ENCODE results near the gene RXRB. TPM values are rescaled to one million over a fixed set of nuclear protein-coding genes. Genes with fewer than 3 reads are reported as not detected.
"Not testable (repeated sequence)": the region's sequence is repeated elsewhere in the genome, so short reads cannot be mapped to it uniquely, and the experiment has no call there.

The RXRB gene
- polyA plus RNA-seq, 1 donor from 2014 or later, result 9.7 TPM

DNA sequence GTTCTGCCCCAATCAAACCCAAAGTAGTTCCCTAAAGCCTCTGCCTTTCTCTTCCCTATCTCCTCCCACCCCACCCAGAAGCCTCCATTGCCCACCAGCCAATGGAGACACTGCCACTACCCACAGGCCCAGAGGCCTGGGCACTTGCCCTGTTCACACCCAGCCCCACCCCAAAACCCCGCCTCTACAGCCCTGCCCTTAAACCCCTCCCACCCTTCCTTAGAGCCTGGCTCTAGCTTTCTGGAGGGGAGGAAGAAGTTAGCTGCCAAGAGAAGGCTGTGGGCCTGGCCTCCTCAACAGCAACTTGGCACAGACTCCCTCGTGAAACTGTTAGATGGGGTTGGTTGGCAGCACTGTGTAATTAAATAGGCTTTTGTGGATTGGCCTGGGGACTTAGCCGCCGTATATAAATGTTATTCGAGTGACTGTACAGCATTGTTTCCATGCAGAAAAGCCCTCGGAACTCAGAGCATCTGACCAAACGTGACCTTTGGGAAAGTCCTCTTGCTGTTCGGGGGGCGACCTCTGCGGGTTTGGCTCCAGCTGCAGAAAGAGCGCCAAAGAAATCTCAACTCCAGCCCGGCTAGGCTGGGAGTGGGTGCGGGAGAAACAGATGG is 39.6 kb downstream of the RXRB start:
- peak overlapping the region in 1 of 3 donors; percentile 92 for H3K27ac Mint-ChIP-seq
- H3K27me3 Mint-ChIP-seq, result peaks cover 5% of the 10 kb centered on the region
- peak overlapping the region; percentile 65 to 84 (median 80) for H3K4me3 Mint-ChIP-seq
- H3K9me3 Mint-ChIP-seq, result no peaks in the 10 kb centered on the region
- H3K36me3 Mint-ChIP-seq, result no peaks in the 10 kb centered on the region
- peaks cover 6 to 7% (median 6%) of the 10 kb centered on the region in 3 donors for H3K4me1 Mint-ChIP-seq

DNA sequence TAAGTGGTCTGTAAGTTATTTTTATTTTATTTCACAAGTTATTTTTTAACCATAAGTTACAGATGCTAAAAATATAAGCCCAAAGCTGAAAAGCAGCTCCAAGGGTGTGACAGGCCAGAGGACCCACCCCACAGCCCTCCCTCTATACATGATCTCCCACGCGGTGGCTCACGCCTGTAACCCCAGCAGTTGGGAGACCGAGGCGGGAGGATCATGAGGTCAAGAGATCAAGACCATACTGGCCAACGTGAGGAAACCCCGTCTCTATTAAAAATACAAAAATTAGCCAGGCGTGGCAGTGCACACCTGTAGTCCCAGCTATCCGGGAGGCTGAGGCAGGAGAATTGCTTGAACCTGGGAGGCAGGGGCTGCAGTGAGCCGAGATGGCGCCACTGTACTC is 40.4 kb downstream of the RXRB start:
- Mint-ChIP-seq H3K27me3 (peaks cover 2% of the 10 kb centered on the region), H3K9me3 (no peaks in the 10 kb centered on the region), H3K4me3 (peak overlapping the region in 1 of 4 donors; percentile 81), H3K27ac (no peak overlapping the region), H3K36me3 (no peaks in the 10 kb centered on the region), H3K4me1 (peaks cover 6 to 7% (median 6%) of the 10 kb centered on the region in 3 donors)

DNA sequence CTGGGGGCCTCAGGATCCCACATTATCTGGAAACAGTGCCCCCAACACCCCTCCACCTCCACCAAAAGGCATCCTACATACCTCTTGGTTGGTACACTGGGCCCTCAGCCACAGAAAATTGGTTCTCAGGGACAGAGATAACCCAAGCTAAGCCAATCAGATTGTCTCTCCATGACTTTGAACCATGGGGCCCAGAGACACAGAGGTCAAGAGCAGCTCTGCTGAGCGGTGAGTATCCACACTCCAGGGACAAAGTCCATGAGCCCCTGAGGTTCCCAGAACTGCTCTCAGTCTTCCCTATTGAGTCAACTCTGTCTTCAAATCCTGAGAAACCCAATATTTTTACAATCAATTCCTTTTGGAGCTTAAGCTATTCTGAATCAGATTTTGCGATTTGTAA is 43.5 kb downstream of the RXRB start:
- peak overlapping the region in 1 of 3 donors; percentile 57 for H3K27ac Mint-ChIP-seq
- H3K4me3 Mint-ChIP-seq, result no peak overlapping the region
- peaks cover 7% of the 10 kb centered on the region for H3K27me3 Mint-ChIP-seq
- peaks cover 4 to 7% (median 6%) of the 10 kb centered on the region in 3 donors for H3K4me1 Mint-ChIP-seq
- no peaks in the 10 kb centered on the region for H3K36me3 Mint-ChIP-seq
- peaks cover 0 to 6% (median 4%) of the 10 kb centered on the region in 3 donors for H3K9me3 Mint-ChIP-seq

DNA sequence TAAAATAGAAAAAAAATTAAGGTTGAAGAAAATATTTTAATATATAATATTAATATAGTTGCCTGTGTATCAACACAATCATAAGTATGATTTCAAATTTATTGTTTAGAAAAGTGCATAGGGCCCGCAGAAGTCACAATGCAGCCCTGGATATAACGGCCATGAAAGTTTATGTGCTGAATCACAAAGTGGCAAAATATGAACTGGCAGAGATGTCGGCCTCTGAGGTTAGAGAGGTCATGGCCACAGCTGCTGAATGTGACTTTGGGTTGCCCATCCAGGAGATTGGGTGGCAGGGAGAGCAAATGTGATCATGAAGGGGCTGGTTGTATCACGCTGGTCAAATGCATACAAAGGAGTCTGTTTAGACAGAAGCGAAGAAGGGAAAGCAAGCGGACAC is 43.9 kb downstream of the RXRB start:
- H3K27ac Mint-ChIP-seq, result peak overlapping the region in 1 of 3 donors; percentile 57
- no peaks in the 10 kb centered on the region for H3K36me3 Mint-ChIP-seq
- peaks cover 4 to 7% (median 6%) of the 10 kb centered on the region in 3 donors for H3K4me1 Mint-ChIP-seq
- H3K4me3 Mint-ChIP-seq, result no peak overlapping the region
- peaks cover 7% of the 10 kb centered on the region for H3K27me3 Mint-ChIP-seq
- peaks cover 0 to 6% (median 5%) of the 10 kb centered on the region in 3 donors for H3K9me3 Mint-ChIP-seq

DNA sequence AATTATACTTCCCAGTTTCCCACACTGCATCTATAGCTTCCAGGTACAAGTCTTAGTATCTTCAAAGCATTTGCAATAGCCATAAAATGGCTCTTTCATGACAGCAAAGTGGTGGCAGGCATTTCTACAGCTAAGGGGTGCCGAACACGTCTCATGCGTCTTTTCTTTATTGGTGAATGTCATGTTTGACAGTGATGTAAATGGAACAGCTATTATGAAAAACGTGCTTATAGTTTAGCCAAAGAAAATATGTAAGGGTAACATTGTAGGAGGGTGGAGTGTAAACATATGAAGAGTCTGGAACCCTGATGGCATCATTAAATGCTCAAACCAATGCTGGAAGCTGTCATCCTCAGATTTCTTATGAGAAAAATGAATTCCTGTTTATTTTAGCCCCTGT is 46.1 kb downstream of the RXRB start:
- H3K4me1 Mint-ChIP-seq, result peaks cover 0 to 1% (median 1%) of the 10 kb centered on the region in 3 donors
- H3K9me3 Mint-ChIP-seq, result peaks cover 0 to 6% (median 5%) of the 10 kb centered on the region in 3 donors
- H3K27me3 Mint-ChIP-seq, result peaks cover 10% of the 10 kb centered on the region
- H3K27ac Mint-ChIP-seq, result no peak overlapping the region
- no peaks in the 10 kb centered on the region for H3K36me3 Mint-ChIP-seq
- no peak overlapping the region for H3K4me3 Mint-ChIP-seq

DNA sequence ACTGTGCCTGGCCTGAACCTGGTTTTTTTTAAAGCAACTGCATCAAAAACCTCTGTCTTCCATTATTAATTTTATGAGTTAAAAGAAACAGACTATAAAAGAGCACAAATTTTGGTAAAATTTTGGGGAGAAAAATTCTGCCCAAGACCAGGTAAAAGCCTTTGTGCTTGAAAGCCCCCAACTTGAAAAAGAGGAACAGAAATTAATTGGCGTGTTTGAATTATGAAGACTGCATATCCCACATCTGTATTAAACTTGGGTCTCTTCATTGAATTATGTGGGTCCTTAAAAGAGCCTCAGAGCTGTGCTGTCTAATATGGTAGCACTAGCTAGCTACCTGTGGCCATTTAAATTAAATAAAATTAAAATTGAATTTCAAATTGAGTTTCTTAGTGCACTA is 49.4 kb downstream of the RXRB start:
- Mint-ChIP-seq H3K27me3 (peaks cover 10% of the 10 kb centered on the region), H3K9me3 (peaks cover 0 to 6% (median 5%) of the 10 kb centered on the region in 3 donors), H3K4me1 (peaks cover 0 to 5% (median 4%) of the 10 kb centered on the region in 3 donors), H3K27ac (no peak overlapping the region), H3K36me3 (no peaks in the 10 kb centered on the region), H3K4me3 (no peak overlapping the region)

DNA sequence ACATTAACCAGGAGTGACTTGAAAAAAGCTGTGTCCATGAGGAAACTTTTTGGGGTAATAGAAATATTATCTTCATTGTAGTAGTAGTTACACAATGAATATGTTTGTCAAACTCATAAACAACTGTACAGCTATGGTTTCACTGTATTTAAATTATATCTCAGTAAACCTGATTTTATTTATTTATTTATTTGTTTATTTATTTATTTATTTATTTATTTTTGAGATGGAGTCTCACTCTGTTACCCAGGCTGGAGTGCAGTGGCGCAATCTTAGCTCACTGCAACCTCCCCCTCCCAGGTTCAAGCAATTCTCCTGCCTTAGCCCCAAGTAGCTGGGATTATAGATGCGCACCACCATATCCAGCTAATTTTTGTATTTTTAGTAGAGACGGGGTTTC is 49.9 kb downstream of the RXRB start:
- H3K4me1 Mint-ChIP-seq, H3K27ac Mint-ChIP-seq, H3K9me3 Mint-ChIP-seq, H3K27me3 Mint-ChIP-seq, H3K36me3 Mint-ChIP-seq, H3K4me3 Mint-ChIP-seq: not testable (repeated sequence)

DNA sequence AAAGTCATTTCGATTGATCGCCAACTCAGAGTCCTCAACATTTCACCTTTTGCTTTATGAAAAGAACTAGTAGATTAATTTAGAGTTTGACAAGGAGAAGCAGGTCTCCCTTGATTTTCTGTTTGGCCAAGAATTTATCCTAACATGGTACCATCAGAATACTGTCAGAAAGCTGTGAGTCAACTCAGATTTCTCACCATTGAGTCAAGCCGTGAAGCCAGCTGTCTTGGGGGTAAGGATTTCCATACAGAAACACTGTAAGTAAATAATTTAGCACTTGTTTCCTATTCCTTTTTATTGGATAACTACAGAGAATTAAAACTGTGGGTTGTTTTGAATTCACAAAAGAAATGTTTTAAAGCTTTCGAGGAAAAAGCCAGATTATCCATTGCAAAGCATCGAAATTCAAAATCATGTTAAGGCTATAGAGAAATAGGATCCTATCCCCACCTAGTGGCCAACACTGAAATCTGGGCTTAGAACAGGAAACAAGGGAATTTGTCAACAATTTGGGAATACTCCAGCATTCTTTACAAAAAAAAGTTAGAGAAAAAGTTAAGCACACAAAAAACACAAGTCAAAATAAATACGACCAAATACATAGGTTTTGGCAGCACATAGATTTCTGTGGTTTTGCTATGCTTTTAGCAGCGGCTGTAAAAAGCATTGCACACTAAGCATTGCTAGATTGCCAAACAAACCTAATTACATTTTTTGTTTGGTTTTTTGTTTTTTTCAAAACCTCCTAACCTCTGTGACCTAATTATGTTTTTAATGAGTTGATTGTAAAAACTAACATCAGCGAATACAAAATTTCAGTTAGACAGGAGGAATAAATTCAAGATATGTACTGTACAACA is 52.4 kb downstream of the RXRB start:
- H3K4me3 Mint-ChIP-seq, result no peak overlapping the region
- H3K27ac Mint-ChIP-seq, result no peak overlapping the region
- peaks cover 5 to 9% (median 6%) of the 10 kb centered on the region in 3 donors for H3K4me1 Mint-ChIP-seq
- no peaks in the 10 kb centered on the region for H3K36me3 Mint-ChIP-seq
- H3K9me3 Mint-ChIP-seq, result peaks cover 0 to 6% (median 5%) of the 10 kb centered on the region in 3 donors
- peaks cover 2% of the 10 kb centered on the region for H3K27me3 Mint-ChIP-seq

DNA sequence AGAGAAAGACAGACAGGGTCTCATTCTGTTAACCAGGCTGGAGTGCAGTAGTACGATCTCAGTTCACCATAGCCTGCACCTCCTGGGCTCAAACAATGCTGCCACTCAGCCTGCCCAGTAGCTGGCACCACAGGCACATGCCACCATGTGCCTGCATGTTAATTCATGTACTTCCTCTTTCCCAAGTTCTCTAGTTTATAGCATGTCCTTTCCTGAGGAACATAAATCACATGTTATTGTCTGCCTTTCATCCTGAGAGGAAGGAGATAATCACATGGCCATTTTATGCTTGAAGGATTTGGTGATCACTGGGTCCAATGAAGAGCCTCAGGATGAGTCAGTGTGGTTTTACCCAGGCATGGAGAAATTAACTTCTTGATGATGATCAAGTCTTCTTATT is 56.1 kb downstream of the RXRB start:
- peaks cover 8 to 26% (median 24%) of the 10 kb centered on the region in 3 donors for H3K4me1 Mint-ChIP-seq
- H3K36me3 Mint-ChIP-seq, result peaks cover 2% of the 10 kb centered on the region
- H3K4me3 Mint-ChIP-seq, result peak overlapping the region in 1 of 4 donors; percentile 44
- no peak overlapping the region for H3K27ac Mint-ChIP-seq
- peaks cover 1% of the 10 kb centered on the region for H3K27me3 Mint-ChIP-seq
- no peaks in the 10 kb centered on the region for H3K9me3 Mint-ChIP-seq

Other genes starting within 250 kb of the RXRB start
- gene HLA-DMA, start 247.6 kb downstream of the RXRB start, polyA plus RNA-seq, result 946 TPM
- 110 TPM for gene BRD2, start 232.1 kb downstream of the RXRB start, polyA plus RNA-seq
- 363 TPM for gene HLA-DOA, start 191.1 kb downstream of the RXRB start, polyA plus RNA-seq
- gene HLA-DPA1, start 127.0 kb downstream of the RXRB start, polyA plus RNA-seq, result 2,568 TPM
- gene HLA-DPB1, start 124.7 kb downstream of the RXRB start, polyA plus RNA-seq, result 2,247 TPM
- gene COL11A2, start 8.2 kb downstream of the RXRB start, polyA plus RNA-seq, result not detected
- 23.1 TPM for gene SLC39A7, start 202 bp upstream of the RXRB start, polyA plus RNA-seq
- 30.9 TPM for gene HSD17B8, start 4.0 kb upstream of the RXRB start, polyA plus RNA-seq
- gene RING1, start 7.8 kb upstream of the RXRB start, polyA plus RNA-seq, result 9.9 TPM
- 18.4 TPM for gene VPS52, start 71.2 kb upstream of the RXRB start, polyA plus RNA-seq
- gene RPS18, start 71.4 kb upstream of the RXRB start, polyA plus RNA-seq, result 9,150 TPM
- 35.4 TPM for gene B3GALT4, start 76.5 kb upstream of the RXRB start, polyA plus RNA-seq
- gene WDR46, start 88.6 kb upstream of the RXRB start, polyA plus RNA-seq, result 68.7 TPM
- 49.3 TPM for gene PFDN6, start 88.9 kb upstream of the RXRB start, polyA plus RNA-seq
- gene RGL2, start 98.3 kb upstream of the RXRB start, polyA plus RNA-seq, result 19.0 TPM
- 605 TPM for gene TAPBP, start 113.4 kb upstream of the RXRB start, polyA plus RNA-seq
- 14.8 TPM for gene ZBTB22, start 117.1 kb upstream of the RXRB start, polyA plus RNA-seq
- 144 TPM for gene DAXX, start 122.3 kb upstream of the RXRB start, polyA plus RNA-seq
- gene KIFC1, start 191.2 kb upstream of the RXRB start, polyA plus RNA-seq, result 0.23 TPM
- gene PHF1, start 210.3 kb upstream of the RXRB start, polyA plus RNA-seq, result 77.0 TPM
- 449 TPM for gene CUTA, start 217.4 kb upstream of the RXRB start, polyA plus RNA-seq
- gene SYNGAP1, start 219.4 kb upstream of the RXRB start, polyA plus RNA-seq, result 0.54 TPM

Data from IgD-negative memory B cell (primary cell).